ENCODE data around the gene MMP28.

MMP28 gene

GRCh38 chr17:35795007-35795870, at the start of gene MMP28:
TSS of gene MMP28 (minus strand) at chr17:35795641. CDS start at chr17:35795377, 264 bp downstream.
- no peak for DNase-seq (ENCODE audit: low read depth)
- peak within 1 kb of the TSS; percentile 57 for H3K4me3 ChIP-seq (ENCODE audit: low read depth, low read length)

GRCh38 chr17:35844547-35844946, 49.1 kb upstream of the MMP28 start:
- no peak overlapping the region for H3K4me3 ChIP-seq (ENCODE audit: low read depth, low read length)
- no peak for DNase-seq (ENCODE audit: low read depth)

- no peak for DNase-seq (ENCODE audit: low read depth)
- no peak overlapping the region for H3K4me3 ChIP-seq (ENCODE audit: low read depth, low read length)
Observed at GRCh38 chr17:35843698-35844097, 48.3 kb upstream of the MMP28 start.

GRCh38 chr17:35842239-35842638, 46.8 kb upstream of the MMP28 start:
- H3K4me3 ChIP-seq (ENCODE audit: low read depth, low read length) = no peak overlapping the region
- DNase-seq (ENCODE audit: low read depth) = no peak

- no peak overlapping the region for H3K4me3 ChIP-seq (ENCODE audit: low read depth, low read length)
- no peak for DNase-seq (ENCODE audit: low read depth)
Observed at GRCh38 chr17:35841505-35841904, 46.1 kb upstream of the MMP28 start.

DNA sequence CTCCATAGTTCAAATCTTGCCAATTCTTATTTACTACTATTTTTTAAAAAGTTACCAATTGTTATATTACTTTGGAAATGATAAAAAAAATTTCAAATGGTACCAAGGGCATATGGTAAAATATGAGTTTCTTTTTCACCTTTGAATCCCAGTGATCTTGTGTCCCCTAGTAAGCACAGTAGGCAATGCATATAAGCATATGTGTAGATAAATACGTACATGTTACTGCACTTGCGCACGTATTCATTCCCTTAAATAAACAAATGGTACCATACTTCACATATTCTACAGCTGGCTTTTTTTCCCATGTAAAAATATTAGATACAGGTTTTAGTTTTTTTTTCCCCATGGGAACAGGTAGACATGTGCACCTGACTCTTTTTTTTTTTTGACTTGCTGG, 45.7 kb upstream of the MMP28 start:
- no peak for DNase-seq (ENCODE audit: low read depth)
- no peak overlapping the region for H3K4me3 ChIP-seq (ENCODE audit: low read depth, low read length)

GRCh38 chr17:35825206-35825605, 29.8 kb upstream of the MMP28 start:
- no peak for DNase-seq (ENCODE audit: low read depth)
- H3K4me3 ChIP-seq (ENCODE audit: low read depth, low read length) = no peak overlapping the region

GRCh38 chr17:35821308-35821707, 25.9 kb upstream of the MMP28 start:
- DNase-seq (ENCODE audit: low read depth) = no peak
- H3K4me3 ChIP-seq (ENCODE audit: low read depth, low read length) = no peak overlapping the region

DNA sequence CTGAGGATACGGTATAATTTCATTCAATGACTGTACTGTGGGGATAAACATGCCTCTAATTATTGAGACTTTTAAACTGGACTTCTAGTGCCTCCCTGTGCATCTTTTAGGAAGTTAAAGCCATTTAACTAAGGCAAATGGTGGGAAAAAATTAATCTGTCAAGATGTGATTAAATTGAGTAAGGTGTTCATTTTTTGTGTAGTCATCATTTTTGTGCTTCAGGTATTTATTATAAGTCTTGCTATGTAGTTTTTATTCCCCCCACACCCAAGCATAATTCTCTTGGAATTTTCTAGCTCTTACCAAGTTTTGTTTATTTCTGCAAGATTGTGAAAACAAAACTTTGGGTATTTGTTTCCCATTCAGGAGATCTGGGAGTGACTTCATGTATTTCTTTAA, 24.0 kb upstream of the MMP28 start:
- no peak for DNase-seq (ENCODE audit: low read depth)
- H3K4me3 ChIP-seq (ENCODE audit: low read depth, low read length) = no peak overlapping the region

DNA sequence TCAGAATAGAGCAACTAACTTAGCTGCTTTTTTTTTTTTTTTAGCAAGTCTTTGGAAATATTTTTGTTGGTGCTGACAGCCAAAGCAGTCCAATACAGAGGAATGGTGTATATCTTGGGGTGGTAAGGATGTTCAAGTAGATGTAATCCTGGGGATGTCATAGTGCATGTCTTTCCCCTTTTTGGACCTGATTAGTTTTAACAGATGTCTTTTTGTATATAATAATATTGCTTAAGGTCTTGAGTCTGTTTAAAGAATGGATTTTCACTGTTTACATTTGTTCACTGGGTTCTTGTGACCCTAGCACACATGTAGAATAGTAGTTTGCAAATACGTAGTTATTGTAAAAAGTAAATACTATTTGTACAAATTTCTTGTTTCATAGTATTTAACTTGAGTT, 21.8 kb upstream of the MMP28 start:
- H3K4me3 ChIP-seq (ENCODE audit: low read depth, low read length) = no peak overlapping the region
- DNase-seq (ENCODE audit: low read depth) = no peak

GRCh38 chr17:35816723-35817122, 21.3 kb upstream of the MMP28 start:
- H3K4me3 ChIP-seq (ENCODE audit: low read depth, low read length) = no peak overlapping the region
- no peak for DNase-seq (ENCODE audit: low read depth)

GRCh38 chr17:35812456-35812855, 17.0 kb upstream of the MMP28 start:
- no peak for DNase-seq (ENCODE audit: low read depth)
- no peak overlapping the region for H3K4me3 ChIP-seq (ENCODE audit: low read depth, low read length)

GRCh38 chr17:35811759-35812158, 16.3 kb upstream of the MMP28 start:
- DNase-seq (ENCODE audit: low read depth) = no peak
- no peak overlapping the region for H3K4me3 ChIP-seq (ENCODE audit: low read depth, low read length)

GRCh38 chr17:35809855-35810461, 14.5 kb upstream of the MMP28 start:
- no peak for DNase-seq (ENCODE audit: low read depth)
- peak overlapping the region; percentile 95 for H3K4me3 ChIP-seq (ENCODE audit: low read depth, low read length)

GRCh38 chr17:35808962-35809854, 13.8 kb upstream of the MMP28 start, which contains the start of gene TAF15:
TSS of gene TAF15 (plus strand) at chr17:35809484. CDS start at chr17:35809570, 86 bp downstream.
- peak within 1 kb of the TSS; percentile 95 for H3K4me3 ChIP-seq (ENCODE audit: low read depth, low read length)
- DNase-seq (ENCODE audit: low read depth) = peak; percentile 97

DNA sequence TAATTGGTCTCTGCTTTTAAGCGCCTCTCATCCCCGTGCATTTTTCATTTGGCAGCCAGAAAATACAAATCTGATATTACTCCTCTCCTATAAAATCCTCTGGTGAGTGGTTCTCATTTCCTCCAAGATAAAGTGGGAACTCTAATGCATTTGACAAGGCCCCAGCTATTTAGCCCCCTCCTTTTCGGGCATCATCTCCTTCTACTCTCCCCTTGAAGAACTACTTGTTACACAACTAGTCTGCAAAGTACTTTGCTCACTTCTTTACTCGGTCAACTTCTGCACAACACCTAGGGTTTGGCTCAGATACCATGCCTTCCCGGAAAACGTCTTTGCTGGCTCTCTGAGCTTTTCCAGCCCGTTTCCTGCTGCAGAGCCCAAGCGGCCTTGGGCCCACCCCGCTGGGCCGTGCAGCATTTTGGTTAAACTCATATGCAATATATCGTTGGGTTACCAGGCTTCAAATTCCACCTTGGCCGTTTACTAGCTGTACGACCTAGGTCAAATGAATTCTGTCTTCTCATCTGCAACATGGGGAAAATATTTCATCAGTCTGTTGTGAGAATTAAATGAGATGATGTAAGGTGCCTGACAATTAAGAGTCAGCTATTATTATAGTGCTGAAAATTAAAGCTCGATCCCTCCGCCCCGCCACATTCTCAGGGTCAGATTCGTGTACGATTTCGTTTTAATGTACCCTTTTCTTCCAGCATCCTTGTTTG, 13.0 kb upstream of the MMP28 start:
- peak overlapping the region; percentile 95 for H3K4me3 ChIP-seq (ENCODE audit: low read depth, low read length)
- no peak for DNase-seq (ENCODE audit: low read depth)

DNA sequence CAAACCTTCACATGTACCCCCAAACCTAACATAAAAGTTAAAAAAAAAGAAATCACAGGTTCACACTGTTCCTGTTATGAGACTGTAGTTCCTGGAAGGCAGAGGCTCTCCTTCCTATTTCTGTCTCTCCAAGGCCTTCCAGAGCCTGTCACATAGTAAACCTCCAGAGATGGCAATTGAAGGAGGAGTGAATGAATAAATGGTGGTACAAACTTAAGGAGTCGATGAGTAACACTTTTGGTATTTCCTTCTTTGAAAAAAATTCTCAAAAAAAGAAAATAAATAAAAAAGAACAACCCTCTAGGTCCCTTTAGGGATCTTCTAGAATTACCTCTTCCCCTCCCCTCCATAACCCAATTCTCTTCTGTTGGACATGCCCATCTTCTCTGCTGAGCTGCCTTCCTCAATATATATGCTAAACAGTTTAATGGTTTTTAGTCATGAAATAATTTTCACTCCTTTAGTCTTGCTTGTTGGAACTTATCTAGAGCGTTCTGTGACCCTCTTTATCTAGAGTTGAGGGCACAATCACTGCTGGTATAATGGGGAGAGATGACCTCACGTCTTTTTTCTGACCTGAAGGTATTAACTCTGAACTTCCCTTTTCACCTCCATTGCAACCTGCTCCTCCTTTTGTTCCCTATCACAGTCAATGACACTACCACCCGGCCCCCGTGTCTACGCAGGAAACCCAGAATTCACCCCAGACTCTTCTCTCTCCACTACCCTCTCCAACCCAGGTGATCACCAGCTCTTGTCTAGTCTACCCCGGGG, 12.1 kb upstream of the MMP28 start:
- no peak overlapping the region for H3K4me3 ChIP-seq (ENCODE audit: low read depth, low read length)
- no peak for DNase-seq (ENCODE audit: low read depth)

- peak; percentile 79 for DNase-seq (ENCODE audit: low read depth)
- no peak overlapping the region for H3K4me3 ChIP-seq (ENCODE audit: low read depth, low read length)
Observed at GRCh38 chr17:35804658-35805192, 9.3 kb upstream of the MMP28 start.
